KOPT-K1 (cell line): ENCODE results near the gene ERAP2.

Source experiments
- H3K27ac ChIP-seq: fragments of 200-600 bp; sonication (generic); 2 replicates; pipeline ENCODE4 v1.5.1; 2016; ENCODE audit warnings: antibody characterized with exemption, mild to moderate bottlenecking, low read depth, low read length; ENCODE audit not compliant: poor library complexity, severe bottlenecking
- H3K36me3 ChIP-seq: fragments of 200-600 bp; sonication (generic); 2 replicates; pipeline ENCODE4 v1.5.1; 2017; ENCODE audit warnings: antibody characterized with exemption, mild to moderate bottlenecking, low read length, moderate library complexity; ENCODE audit not compliant: insufficient read depth
- H3K9me3 ChIP-seq: fragments of 200-600 bp; sonication (generic); 2 replicates; pipeline ENCODE4 v1.5.1; 2017; ENCODE audit warnings: antibody characterized with exemption, low read length, mild to moderate bottlenecking; ENCODE audit not compliant: insufficient read depth, poor library complexity, severe bottlenecking

The ERAP2 gene

DNA sequence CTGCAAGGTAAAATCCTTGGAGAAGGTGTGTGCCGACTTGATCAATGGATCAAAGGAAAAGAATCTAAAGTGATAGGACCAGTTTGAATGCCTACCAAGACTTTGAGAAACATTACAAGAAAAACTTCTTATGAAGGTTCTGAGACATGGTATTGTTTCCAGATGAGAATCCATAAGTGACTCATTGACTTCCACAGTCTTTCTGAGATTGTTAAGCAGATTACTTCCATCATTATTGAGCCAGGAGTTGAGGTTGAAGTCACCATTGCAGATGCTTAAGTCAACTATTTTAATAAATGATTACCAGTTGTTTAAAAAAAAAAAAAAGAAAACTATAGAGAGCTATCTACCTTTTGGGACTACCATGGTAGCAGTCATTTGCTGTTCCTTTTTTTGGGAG lies 66.6 kb downstream of the ERAP2 start:
- H3K27ac ChIP-seq, result no peak overlapping the region
- no peaks in the 10 kb centered on the region for H3K9me3 ChIP-seq

DNA sequence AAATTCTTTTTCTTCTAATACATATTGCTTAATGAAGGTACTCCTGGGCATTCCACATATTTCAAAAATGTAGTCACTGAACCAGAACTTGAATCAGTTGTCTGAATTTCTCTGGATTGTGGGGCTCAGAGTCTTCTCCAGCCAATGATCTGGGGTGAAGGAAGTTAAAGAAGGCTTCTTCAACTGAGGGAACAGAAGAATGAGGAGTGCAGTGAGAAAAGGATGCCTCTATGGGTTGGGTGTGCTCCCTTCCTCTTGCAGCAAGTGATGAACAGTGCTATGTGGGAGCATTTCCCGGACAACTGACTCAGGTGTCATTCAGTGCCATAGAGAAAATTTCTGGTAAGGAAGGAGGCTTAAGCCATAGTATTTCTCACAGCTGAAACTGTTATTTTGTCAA lies 67.5 kb downstream of the ERAP2 start:
- 0 out of 2 replicates have a peak, but pooled peaks cover 10% of the 10 kb centered on the region for H3K36me3 ChIP-seq
- H3K27ac ChIP-seq, result no peak overlapping the region
- H3K9me3 ChIP-seq, result no peaks in the 10 kb centered on the region

More for the DNA sequence above, 66.6 kb downstream of the ERAP2 start:
- peaks cover 18% of the 10 kb centered on the region; the same call in 1 of the 2 replicates for H3K36me3 ChIP-seq

DNA sequence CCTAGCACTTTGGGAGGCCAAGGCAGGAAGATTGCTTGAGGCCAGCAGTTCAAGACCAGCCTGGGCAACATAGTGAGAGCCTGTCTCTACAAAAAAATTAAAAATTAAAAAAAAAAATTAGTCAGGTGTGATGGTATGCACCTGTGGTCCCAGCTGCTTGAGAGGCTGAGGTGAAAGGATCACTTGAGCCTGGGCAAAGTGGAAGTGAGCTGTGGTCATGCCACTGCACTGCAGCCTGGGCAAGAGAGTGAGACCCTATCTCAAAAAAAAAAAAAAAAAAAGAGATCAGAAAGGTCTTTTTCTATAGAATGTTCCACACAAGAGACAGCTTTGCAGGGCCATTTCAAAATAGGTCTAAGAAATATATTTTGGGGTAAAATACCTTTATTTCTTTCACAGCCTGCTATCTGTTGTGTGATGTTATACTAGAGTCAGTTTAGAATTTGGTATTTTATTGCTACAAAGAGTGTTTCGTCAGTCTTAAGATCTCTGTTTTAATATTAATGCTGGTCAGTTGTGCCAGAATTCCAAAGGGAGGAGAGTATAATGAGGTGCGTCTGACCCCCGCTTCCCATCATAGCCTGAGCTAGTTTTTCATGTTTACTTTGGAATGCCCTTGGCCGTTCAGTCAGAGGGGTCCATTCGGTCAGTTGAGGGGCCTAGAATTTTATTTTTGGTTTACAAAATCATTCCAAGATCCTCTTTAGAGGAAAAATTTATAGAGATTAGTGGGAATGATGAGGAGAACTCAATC lies 69.0 kb downstream of the ERAP2 start:
- H3K9me3 ChIP-seq, result peaks cover 13% of the 10 kb centered on the region
- peaks cover 19% of the 10 kb centered on the region; the same call in 1 of the 2 replicates for H3K36me3 ChIP-seq
- H3K27ac ChIP-seq, result no peak overlapping the region

DNA sequence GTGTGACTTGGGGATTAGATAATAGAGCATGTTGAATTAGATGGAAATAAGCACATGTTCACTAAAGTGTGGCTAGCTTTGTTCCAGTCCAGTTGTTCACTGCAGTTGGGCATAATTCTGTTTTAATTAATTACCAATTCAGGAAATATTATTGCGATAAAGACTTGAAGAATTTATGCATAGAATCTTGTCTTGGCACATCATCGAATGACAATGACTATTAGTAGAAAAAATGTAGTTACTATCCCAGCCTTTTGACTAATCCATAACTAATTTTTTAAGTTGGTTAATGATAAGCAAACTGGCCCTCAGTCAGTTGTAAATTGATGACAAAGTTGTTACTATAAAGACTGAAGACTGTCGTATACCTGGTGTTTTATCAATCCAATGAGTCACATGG lies 70.1 kb downstream of the ERAP2 start:
- Histone ChIP-seq H3K9me3 (peaks cover 14% of the 10 kb centered on the region), H3K36me3 (peaks cover 19% of the 10 kb centered on the region; the same call in 1 of the 2 replicates), H3K27ac (no peak overlapping the region)

DNA sequence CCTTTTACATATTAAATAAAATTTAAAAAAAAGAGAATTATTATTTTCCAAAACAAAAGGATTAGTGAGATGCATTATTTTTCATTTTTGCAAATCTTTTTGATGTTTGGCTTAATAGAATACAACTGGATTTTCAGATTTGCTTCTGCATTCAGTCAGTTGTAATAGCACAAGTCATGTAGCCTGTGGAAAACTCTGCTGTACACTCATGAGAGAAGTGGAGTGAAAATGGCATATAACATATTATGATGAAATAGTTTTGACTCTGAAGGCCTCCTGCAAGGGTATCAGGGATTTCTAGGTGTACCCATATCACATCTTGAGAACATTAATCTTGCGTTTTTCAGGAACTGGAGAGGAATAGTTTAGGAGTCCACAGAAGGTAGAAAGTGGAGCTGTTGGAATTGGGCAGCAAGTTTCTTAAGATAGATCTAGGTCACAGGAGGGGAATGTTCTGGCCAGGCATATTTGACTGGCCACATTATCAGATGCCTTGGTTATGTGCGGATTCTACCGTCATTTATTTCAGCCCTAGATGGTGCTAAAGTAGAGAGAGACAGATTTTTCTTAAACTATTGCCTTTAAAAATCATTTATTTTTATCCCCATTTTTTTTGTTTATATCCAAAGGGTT lies 75.9 kb downstream of the ERAP2 start:
- Histone ChIP-seq H3K36me3 (peaks cover 9% of the 10 kb centered on the region; the same call in 1 of the 2 replicates), H3K27ac (no peak overlapping the region), H3K9me3 (peaks cover 14% of the 10 kb centered on the region)

DNA sequence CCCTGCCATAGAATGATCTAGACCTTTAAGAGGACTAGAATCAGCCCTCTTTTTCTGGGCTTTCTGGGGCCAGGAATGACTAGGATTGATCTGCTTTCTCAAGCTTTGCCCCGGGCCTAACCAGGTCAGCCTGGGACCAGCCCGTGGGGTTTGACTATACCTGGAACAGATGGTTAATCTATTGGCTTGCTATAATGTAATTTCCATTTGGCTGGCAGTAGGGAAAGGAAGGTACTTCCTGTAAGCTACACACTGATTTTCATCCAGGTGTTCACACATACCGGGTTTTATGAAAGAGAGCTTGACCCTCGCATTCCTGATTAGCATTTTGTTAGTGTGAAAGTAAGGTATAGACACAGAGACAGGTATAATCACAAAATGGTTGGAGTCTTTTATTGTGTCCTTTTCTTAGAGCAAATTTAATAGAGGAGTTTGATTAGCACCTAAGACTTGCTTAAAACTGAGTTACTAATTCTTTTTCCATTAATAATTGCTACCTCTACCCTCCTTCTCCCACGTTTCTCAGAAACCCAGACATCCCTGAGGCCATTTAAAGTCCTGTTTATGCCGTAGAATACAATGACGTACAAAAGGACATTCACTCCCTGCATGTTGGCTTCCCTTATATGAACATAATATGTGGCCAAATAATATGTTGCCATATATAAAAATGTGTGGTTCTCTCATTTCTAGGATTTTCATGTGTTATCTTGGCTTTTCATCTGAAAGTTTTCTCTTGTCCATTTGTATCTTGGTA lies 76.9 kb downstream of the ERAP2 start:
- peaks cover 9% of the 10 kb centered on the region; the same call in 1 of the 2 replicates for H3K36me3 ChIP-seq
- no peak overlapping the region for H3K27ac ChIP-seq
- peaks cover 14% of the 10 kb centered on the region for H3K9me3 ChIP-seq

DNA sequence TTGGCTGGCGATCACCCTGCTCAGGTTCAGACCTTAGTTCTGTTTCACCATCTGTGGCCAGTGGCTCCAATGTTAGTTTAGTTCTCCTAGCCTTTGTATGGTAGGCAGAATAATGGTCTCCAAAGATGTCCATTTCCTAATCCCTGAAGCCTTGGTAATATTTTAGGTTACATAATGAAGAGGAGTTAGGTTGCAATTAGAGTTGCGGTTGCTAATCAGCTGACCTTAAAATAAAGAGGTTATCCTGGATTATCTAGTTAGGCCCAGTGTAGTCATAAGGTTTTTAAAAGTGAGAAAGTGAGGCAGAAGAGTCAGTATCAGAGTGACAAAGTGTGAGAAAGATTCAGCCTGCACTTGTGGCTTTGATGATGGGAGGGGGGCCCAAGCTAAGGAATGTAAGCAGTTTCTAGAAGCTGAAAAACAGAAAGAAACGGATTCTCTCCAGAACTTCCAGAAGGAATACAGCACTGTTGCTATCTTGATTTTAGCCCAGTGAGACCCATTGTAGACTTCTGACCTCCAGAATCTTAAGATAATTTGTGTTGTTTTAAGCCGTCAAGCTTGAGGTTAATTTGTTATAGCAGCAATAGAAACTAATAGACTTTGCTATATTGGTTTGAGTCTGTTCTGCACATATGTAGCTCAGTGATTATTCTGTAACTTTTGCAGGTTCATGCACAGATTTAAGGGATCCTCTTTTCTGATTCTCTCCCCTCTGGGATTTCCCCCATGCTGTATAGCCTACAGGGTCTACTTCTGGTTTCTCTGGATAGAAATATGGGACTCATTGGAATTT lies 81.2 kb downstream of the ERAP2 start:
- Histone ChIP-seq H3K9me3 (no peaks in the 10 kb centered on the region), H3K36me3 (no peaks in the 10 kb centered on the region), H3K27ac (peak overlapping the region; percentile 33)

DNA sequence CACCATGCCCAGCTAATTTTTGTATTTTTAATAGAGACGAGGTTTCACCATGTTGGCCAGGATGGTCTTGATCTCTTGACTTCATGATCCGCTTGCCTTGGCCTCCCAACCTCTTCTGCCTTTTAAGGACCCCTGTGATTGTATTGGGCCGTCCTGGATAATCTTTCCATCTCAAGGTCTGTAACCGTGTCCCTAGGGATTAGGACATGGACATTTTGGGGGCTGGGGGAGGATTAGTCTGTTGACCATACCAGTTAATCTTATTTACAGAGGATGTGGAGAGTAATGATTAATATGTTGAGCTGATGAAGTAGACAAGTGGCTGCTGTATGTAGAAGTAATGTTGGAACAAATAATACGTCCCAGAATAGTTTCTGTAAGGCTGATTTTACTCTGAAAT lies 82.7 kb downstream of the ERAP2 start:
- Histone ChIP-seq H3K36me3 (no peaks in the 10 kb centered on the region), H3K9me3 (no peaks in the 10 kb centered on the region), H3K27ac (no peak overlapping the region)

DNA sequence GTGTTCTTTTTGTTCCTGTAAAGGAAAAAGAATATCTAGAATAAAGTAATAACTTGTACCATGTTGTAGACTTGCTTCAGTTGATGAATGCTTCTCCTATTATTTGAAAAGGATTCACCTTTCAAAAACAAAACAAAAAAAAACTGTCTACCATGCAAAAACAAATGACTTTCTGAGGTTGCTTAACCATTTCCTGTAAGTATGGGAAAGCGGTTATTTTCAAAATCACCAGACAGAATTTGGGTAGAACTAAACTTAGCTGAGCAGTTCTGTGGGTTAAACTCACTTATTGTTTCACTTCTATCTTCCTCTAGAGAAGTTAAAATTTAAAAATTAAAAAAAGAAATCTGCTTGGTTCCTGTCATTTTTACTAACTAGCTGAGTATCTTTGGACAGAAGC lies 84.8 kb downstream of the ERAP2 start:
- Histone ChIP-seq H3K27ac (peak overlapping the region; percentile 83), H3K9me3 (no peaks in the 10 kb centered on the region), H3K36me3 (0 out of 2 replicates have a peak, but pooled peaks cover 3% of the 10 kb centered on the region)

DNA sequence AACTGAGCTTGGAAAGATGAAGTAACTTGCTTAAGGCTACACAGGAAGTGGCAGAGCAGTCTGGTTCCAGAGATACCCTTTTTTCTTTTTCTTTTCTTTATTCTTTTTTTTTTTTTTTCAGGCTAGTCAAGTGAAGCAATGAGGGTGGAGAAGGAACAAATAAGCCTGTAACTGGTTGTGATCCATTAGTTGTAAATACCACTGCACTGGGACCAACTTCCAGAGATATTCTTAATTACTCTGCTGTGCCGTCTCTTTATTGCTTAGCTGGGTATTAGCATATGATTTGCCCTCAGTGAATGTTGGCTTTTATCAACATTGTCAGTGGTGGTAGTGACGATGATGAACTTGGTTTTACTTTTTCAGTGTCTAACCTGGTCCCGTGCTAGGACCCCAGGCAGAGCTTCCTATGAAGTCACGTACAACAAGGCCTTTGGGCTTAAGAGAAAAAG lies 86.3 kb downstream of the ERAP2 start:
- Histone ChIP-seq H3K9me3 (no peaks in the 10 kb centered on the region), H3K36me3 (0 out of 2 replicates have a peak, but pooled peaks cover 7% of the 10 kb centered on the region), H3K27ac (peak overlapping the region; percentile 83)

DNA sequence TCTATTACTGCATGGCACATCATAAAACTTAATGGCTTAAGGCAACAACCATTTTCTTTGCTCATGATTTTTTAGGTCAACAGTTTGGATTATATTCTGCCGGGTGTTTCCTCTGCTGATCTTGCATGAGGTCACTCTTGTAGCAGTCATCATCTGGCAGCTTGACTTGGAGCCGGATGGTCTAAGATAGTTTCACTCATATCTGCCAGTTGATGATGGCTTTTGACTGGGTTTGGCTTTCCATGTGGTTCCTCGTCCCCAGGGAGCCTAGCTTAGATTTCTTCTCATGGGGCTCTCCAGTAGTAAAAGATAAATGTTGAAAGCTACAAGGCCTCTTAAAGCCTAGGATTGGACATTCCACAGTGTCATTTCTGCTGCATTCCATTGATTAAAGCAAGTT lies 87.0 kb downstream of the ERAP2 start:
- Histone ChIP-seq H3K9me3 (no peaks in the 10 kb centered on the region), H3K27ac (peak overlapping the region; percentile 83), H3K36me3 (0 out of 2 replicates have a peak, but pooled peaks cover 7% of the 10 kb centered on the region)

DNA sequence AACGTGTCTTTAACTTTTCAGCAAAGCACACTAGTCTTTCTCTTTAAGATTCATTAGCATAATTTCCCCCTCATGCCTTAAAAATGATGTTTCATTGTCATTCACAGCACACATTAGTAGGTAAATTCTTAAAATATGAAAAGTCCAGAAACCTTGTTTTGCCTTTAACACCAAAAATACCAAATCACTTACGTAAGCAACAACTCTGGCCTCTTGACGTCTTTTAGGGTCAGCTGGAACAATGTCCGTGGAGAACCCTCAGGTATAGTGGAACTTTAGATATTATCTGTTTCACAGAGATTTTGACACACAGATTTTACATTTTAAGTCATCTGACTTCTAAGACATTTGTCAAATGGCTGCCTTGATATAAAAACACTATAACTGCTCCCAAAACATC lies 90.5 kb downstream of the ERAP2 start:
- Histone ChIP-seq H3K36me3 (0 out of 2 replicates have a peak, but pooled peaks cover 7% of the 10 kb centered on the region), H3K9me3 (no peaks in the 10 kb centered on the region), H3K27ac (no peak overlapping the region)

DNA sequence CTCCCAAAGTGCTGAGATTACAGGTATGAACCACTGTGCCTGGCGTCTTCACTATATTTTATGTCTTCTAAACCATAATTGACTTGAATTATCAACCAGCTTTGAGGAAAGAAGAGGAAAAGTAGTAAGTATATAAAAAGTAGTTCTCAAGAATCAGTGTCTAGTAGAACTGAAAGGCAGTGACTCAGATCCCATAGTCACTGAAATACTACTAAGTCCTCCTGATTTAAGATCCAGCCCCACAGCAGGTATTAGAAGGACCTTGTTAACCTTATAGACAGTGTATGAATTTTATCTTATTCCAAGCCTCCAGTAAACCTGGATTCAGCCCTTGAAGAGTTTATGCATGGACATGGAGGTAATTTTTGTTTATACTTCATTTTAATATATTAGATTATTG lies 91.1 kb downstream of the ERAP2 start:
- no peaks in the 10 kb centered on the region for H3K9me3 ChIP-seq
- H3K36me3 ChIP-seq, result 0 out of 2 replicates have a peak, but pooled peaks cover 7% of the 10 kb centered on the region
- no peak overlapping the region for H3K27ac ChIP-seq

DNA sequence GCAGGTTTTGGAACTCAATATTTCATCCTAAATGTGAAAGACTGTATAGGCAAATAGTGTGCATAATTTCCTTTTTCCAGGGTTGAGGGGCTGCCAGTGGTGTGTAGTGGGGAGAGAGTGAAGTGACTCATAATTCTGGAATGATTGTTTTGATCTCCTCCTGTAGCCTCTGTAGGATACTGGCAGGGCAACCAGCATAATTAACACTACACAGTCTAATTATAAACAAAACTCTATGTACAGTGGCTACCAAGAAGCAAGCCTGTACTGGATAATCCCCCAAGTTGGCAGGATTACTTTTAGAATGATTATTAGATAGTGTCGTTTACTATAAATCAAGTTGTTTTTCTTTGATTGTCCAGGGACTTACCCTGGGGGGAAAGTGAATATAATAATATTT lies 91.8 kb downstream of the ERAP2 start:
- H3K27ac ChIP-seq, result no peak overlapping the region
- H3K36me3 ChIP-seq, result 0 out of 2 replicates have a peak, but pooled peaks cover 7% of the 10 kb centered on the region
- no peaks in the 10 kb centered on the region for H3K9me3 ChIP-seq
